ENCODE data around the gene FNDC5. TPM values are rescaled to one million over a fixed set of nuclear protein-coding genes. Genes with fewer than 3 reads are reported as not detected.

Gene FNDC5
- total and polyA plus RNA-seq, 2 of the 13 experiments (the other 11 are each of a cell fraction or from before 2014, with no cell fraction given) = 1.4 to 3.1 TPM

- TF ChIP-seq, protein P1, sequence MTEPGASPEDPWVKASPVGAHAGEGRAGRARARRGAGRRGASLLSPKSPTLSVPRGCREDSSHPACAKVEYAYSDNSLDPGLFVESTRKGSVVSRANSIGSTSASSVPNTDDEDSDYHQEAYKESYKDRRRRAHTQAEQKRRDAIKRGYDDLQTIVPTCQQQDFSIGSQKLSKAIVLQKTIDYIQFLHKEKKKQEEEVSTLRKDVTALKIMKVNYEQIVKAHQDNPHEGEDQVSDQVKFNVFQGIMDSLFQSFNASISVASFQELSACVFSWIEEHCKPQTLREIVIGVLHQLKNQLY (CRISPR knock-in tag; IDR thresholded peaks at IDR 0.05) = peak; percentile 88
- TF ChIP-seq ZNF577 (CRISPR knock-in tag; IDR thresholded peaks at IDR 0.05; ENCODE audit: borderline replicate concordance, low read depth) = no peak
- TF ChIP-seq LCORL (IDR thresholded peaks at IDR 0.05) = no peak
- TF ChIP-seq LCORL (CRISPR knock-in tag; IDR thresholded peaks at IDR 0.05) = peak; percentile 73
- no peak for TF ChIP-seq ZNF703 (CRISPR knock-in tag; IDR thresholded peaks at IDR 0.05; ENCODE audit: borderline replicate concordance)
- TF ChIP-seq, protein P2, sequence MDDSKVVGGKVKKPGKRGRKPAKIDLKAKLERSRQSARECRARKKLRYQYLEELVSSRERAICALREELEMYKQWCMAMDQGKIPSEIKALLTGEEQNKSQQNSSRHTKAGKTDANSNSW (CRISPR knock-in tag; IDR thresholded peaks at IDR 0.05; ENCODE audit: borderline replicate concordance) = 0 out of 2 replicates have a peak, but pooled peaks have one; percentile 71
- no peak for TF ChIP-seq HMG20A (CRISPR knock-in tag; IDR thresholded peaks at IDR 0.05; ENCODE audit: borderline replicate concordance)
- TF ChIP-seq POLR2A (IDR thresholded peaks at IDR 0.05; ENCODE audit: insufficient read depth in 1 of 2, low read depth in 2 of 2, low read length in 2 of 2) = peak; percentile 59 to 63
- TF ChIP-seq NFIC (IDR thresholded peaks at IDR 0.05; ENCODE audit: low read length) = no peak
- peak; percentile 97 for TF ChIP-seq ZNF724P (CRISPR knock-in tag; IDR thresholded peaks at IDR 0.05; ENCODE audit: borderline replicate concordance)
- TF ChIP-seq, protein P3, sequence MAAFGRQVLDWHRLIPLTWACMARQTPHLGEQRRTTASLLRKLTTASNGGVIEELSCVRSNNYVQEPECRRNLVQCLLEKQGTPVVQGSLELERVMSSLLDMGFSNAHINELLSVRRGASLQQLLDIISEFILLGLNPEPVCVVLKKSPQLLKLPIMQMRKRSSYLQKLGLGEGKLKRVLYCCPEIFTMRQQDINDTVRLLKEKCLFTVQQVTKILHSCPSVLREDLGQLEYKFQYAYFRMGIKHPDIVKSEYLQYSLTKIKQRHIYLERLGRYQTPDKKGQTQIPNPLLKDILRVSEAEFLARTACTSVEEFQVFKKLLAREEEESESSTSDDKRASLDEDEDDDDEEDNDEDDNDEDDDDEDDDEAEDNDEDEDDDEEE (CRISPR knock-in tag; IDR thresholded peaks at IDR 0.05) = peak; percentile 91; the same call in 1 of the 2 replicates
- peak; percentile 30; the same call in 1 of the 2 replicates for TF ChIP-seq ZNF83 (CRISPR knock-in tag; IDR thresholded peaks at IDR 0.05; ENCODE audit: borderline replicate concordance)
- no peak for TF ChIP-seq NCOR1 (IDR thresholded peaks at IDR 0.05; ENCODE audit: borderline replicate concordance, low read length)
- TF ChIP-seq ZBED4 (CRISPR knock-in tag; IDR thresholded peaks at IDR 0.05; ENCODE audit: borderline replicate concordance) = peak; percentile 68; the same call in 1 of the 2 replicates
- TF ChIP-seq CSRNP1 (CRISPR knock-in tag; IDR thresholded peaks at IDR 0.05) = peak; percentile 83; the same call in 1 of the 2 replicates
- TF ChIP-seq DPF2 (CRISPR knock-in tag; IDR thresholded peaks at IDR 0.05; ENCODE audit: borderline replicate concordance, low read depth) = peak; percentile 36; the same call in 1 of the 2 replicates
- TF ChIP-seq FOXK1 (CRISPR knock-in tag; IDR thresholded peaks at IDR 0.05; ENCODE audit: borderline replicate concordance, low read depth) = peak; percentile 91
- peak; percentile 74 for TF ChIP-seq ATF7 (IDR thresholded peaks at IDR 0.05)
- TF ChIP-seq ATF7 (CRISPR knock-in tag; IDR thresholded peaks at IDR 0.05) = peak; percentile 92
- TF ChIP-seq SETDB1 (CRISPR knock-in tag; IDR thresholded peaks at IDR 0.05; ENCODE audit: borderline replicate concordance) = no peak
- TF ChIP-seq, protein P4, sequence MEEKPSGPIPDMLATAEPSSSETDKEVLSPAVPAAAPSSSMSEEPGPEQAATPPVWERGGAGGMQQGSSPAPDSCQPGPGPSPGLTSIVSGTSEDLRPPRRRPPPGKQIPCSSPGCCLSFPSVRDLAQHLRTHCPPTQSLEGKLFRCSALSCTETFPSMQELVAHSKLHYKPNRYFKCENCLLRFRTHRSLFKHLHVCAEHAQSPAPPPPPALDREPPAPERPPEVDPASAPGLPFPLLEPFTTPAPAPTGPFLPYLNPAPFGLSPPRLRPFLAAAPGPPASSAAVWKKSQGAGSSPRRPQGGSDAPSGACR (CRISPR knock-in tag; IDR thresholded peaks at IDR 0.05) = peak; percentile 87
Observed at GRCh38 chr1:32817159-32817814, 53.4 kb downstream of the FNDC5 start, which contains the start of the genes S100PBP and YARS1 (continued).
